ENCODE measurements around the gene PTGER4. TPM values are rescaled to one million over a fixed set of nuclear protein-coding genes. Genes with fewer than 3 reads are reported as not detected.
"Not testable (repeated sequence)": the region's sequence is repeated elsewhere in the genome, so short reads cannot be mapped to it uniquely, and the experiment has no call there.

PTGER4 gene
- total RNA-seq (100 to 1,000 TPM in 2 of 5 experiments, 10 to 100 TPM in 3; 39.6 to 422 (median 76.3) TPM), polyA plus RNA-seq (10 to 100 TPM; 38.5 to 56.0 TPM), total RNA-seq (795 reads per million, percentile 99 among the genes with 10 or more reads in this experiment)

GRCh38 chr5:40679913-40680681, at the start of gene PTGER4:
TSS of gene PTGER4 (plus strand) at chr5:40679915. CDS start at chr5:40680994, 1,079 bp downstream.
- Histone ChIP-seq H3K4me3 (ENCODE audit: low read length) (peak within 1 kb of the TSS; percentile 77), H3K27ac (ENCODE audit: low read depth, low read length) (peak within 1 kb of the TSS; percentile 99), H3K4me1 (ENCODE audit: control insufficient read depth in 2 of 2, insufficient read depth in 2 of 2, low read length in 2 of 2) (peaks cover 26 to 34% of the 10 kb centered on the region in 2 donors), H3K27me3 (ENCODE audit: control insufficient read depth in 2 of 2, insufficient read depth in 2 of 2, low read length in 2 of 2) (no peaks in the 10 kb centered on the region), H3K9me3 (ENCODE audit: control insufficient read depth in 2 of 3, low read length in 3 of 3) (no peaks in the 10 kb centered on the region), H3K36me3 (ENCODE audit: control insufficient read depth in 2 of 3, insufficient read depth in 3 of 3, low read length in 3 of 3) (peaks cover 0 to 23% (median 0%) of the 10 kb centered on the region in 3 experiments)
- peak within 1 kb of the TSS; percentile 93 to 100 (median 98) for H3K4me3 Mint-ChIP-seq
- H3K4me1 Mint-ChIP-seq, result peaks cover 38 to 63% (median 51%) of the 10 kb centered on the region in 7 donors
- DNase-seq (peak in 7 of 9 donors; percentile 32 to 62 (median 52)), ATAC-seq (peak; percentile 11)
- intact Hi-C loops (cut with micrococcal nuclease), result loop anchor here (1.0 to 10.0 kb wide), 25 partner anchors 8 to 1608 kb away; partner anchors contain the start of genes RIMOC1 (in 2 of the 2), RPL37 (in 2 of the 2), TTC33 (in 2 of the 2) and OXCT1 (in 1 of the 2)
- H3K27ac Mint-ChIP-seq, result peak within 1 kb of the TSS; percentile 87 to 98 (median 96)
- POLR2A ChIA-PET, result interaction anchor here (0.6 to 4.4 kb wide), 16 partner anchors 9 to 1224 kb away, joined by 3 to 79 read pairs (median 4); partner anchors contain the start of gene RIMOC1
- no peaks in the 10 kb centered on the region for H3K27me3 Mint-ChIP-seq
- CTCF ChIA-PET, result interaction anchor here (0.5 to 1.8 kb wide), 6 partner anchors 9 to 1478 kb away, joined by 3 to 5 read pairs (median 4); no protein-coding TSS in a partner anchor
- H3K36me3 Mint-ChIP-seq, result peaks cover 9 to 46% (median 15%) of the 10 kb centered on the region in 5 donors
- H3K9me3 Mint-ChIP-seq, result peaks cover 0 to 4% (median 0%) of the 10 kb centered on the region in 11 donors

GRCh38 chr5:40630126-40630525, 49.6 kb upstream of the PTGER4 start:
- peaks cover 0 to 39% (median 0%) of the 10 kb centered on the region in 5 donors for H3K36me3 Mint-ChIP-seq
- Histone ChIP-seq H3K36me3 (ENCODE audit: control insufficient read depth in 2 of 3, insufficient read depth in 3 of 3, low read length in 3 of 3) (no peaks in the 10 kb centered on the region), H3K27ac (ENCODE audit: low read depth, low read length) (no peak overlapping the region), H3K27me3 (ENCODE audit: control insufficient read depth in 2 of 2, insufficient read depth in 2 of 2, low read length in 2 of 2) (no peaks in the 10 kb centered on the region), H3K4me3 (ENCODE audit: low read length) (no peak overlapping the region), H3K9me3 (ENCODE audit: control insufficient read depth in 2 of 3, low read length in 3 of 3) (no peaks in the 10 kb centered on the region), H3K4me1 (ENCODE audit: control insufficient read depth in 2 of 2, insufficient read depth in 2 of 2, low read length in 2 of 2) (no peaks in the 10 kb centered on the region)
- DNase-seq, result no peak
- H3K4me3 Mint-ChIP-seq, result no peak overlapping the region
- ATAC-seq, result no peak
- H3K4me1 Mint-ChIP-seq, result peaks cover 13 to 34% (median 24%) of the 10 kb centered on the region in 7 donors
- ChIA-PET POLR2A (interaction anchor here (1.3 kb wide), 1 partner anchor 22 kb away, joined by 4 read pairs; no protein-coding TSS in a partner anchor), CTCF (no interaction called here)
- peaks cover 0 to 11% (median 0%) of the 10 kb centered on the region in 11 donors for H3K9me3 Mint-ChIP-seq
- no peaks in the 10 kb centered on the region for H3K27me3 Mint-ChIP-seq
- H3K27ac Mint-ChIP-seq, result peak overlapping the region in 1 of 9 donors; percentile 58
- intact Hi-C loops (cut with micrococcal nuclease), result no loop called here

- Mint-ChIP-seq H3K27ac (no peak overlapping the region), H3K27me3 (no peaks in the 10 kb centered on the region), H3K4me1 (peaks cover 9 to 28% (median 18%) of the 10 kb centered on the region in 7 donors), H3K36me3 (peaks cover 4 to 44% (median 7%) of the 10 kb centered on the region in 5 donors), H3K9me3 (peaks cover 0 to 15% (median 7%) of the 10 kb centered on the region in 11 donors), H3K4me3 (no peak overlapping the region)
- ChIA-PET CTCF (no interaction called here), POLR2A (interaction anchor here (1.3 kb wide), 1 partner anchor 21 kb away, joined by 4 read pairs; no protein-coding TSS in a partner anchor)
- Histone ChIP-seq H3K36me3 (ENCODE audit: control insufficient read depth in 2 of 3, insufficient read depth in 3 of 3, low read length in 3 of 3) (no peaks in the 10 kb centered on the region), H3K27ac (ENCODE audit: low read depth, low read length) (no peak overlapping the region), H3K4me3 (ENCODE audit: low read length) (no peak overlapping the region), H3K27me3 (ENCODE audit: control insufficient read depth in 2 of 2, insufficient read depth in 2 of 2, low read length in 2 of 2) (no peaks in the 10 kb centered on the region), H3K9me3 (ENCODE audit: control insufficient read depth in 2 of 3, low read length in 3 of 3) (no peaks in the 10 kb centered on the region), H3K4me1 (ENCODE audit: control insufficient read depth in 2 of 2, insufficient read depth in 2 of 2, low read length in 2 of 2) (no peaks in the 10 kb centered on the region)
- no peak for ATAC-seq
- DNase-seq, result no peak
- intact Hi-C loops (cut with micrococcal nuclease), result no loop called here
These were observed 48.5 kb upstream of the PTGER4 start for GRCh38 chr5:40631236-40631635.

GRCh38 chr5:40634154-40634553, 45.6 kb upstream of the PTGER4 start:
- H3K36me3 Mint-ChIP-seq, result peaks cover 14 to 60% (median 20%) of the 10 kb centered on the region in 5 donors
- Histone ChIP-seq H3K27ac (ENCODE audit: low read depth, low read length) (no peak overlapping the region), H3K27me3 (ENCODE audit: control insufficient read depth in 2 of 2, insufficient read depth in 2 of 2, low read length in 2 of 2) (no peaks in the 10 kb centered on the region), H3K4me3 (ENCODE audit: low read length) (no peak overlapping the region), H3K9me3 (ENCODE audit: control insufficient read depth in 2 of 3, low read length in 3 of 3) (no peaks in the 10 kb centered on the region), H3K4me1 (ENCODE audit: control insufficient read depth in 2 of 2, insufficient read depth in 2 of 2, low read length in 2 of 2) (no peaks in the 10 kb centered on the region), H3K36me3 (ENCODE audit: control insufficient read depth in 2 of 3, insufficient read depth in 3 of 3, low read length in 3 of 3) (no peaks in the 10 kb centered on the region)
- no peak overlapping the region for H3K27ac Mint-ChIP-seq
- H3K9me3 Mint-ChIP-seq, result peaks cover 8 to 38% (median 21%) of the 10 kb centered on the region in 11 donors
- intact Hi-C loops (cut with micrococcal nuclease), result no loop called here
- CTCF ChIA-PET, result no interaction called here
- ATAC-seq, result no peak
- POLR2A ChIA-PET, result interaction anchor here (1.4 kb wide), 1 partner anchor 18 kb away, joined by 3 read pairs; no protein-coding TSS in a partner anchor
- no peak for DNase-seq
- no peak overlapping the region for H3K4me3 Mint-ChIP-seq
- H3K27me3 Mint-ChIP-seq, result no peaks in the 10 kb centered on the region
- peaks cover 5 to 7% (median 6%) of the 10 kb centered on the region in 7 donors for H3K4me1 Mint-ChIP-seq

GRCh38 chr5:40634593-40634992, 45.1 kb upstream of the PTGER4 start:
- H3K36me3 ChIP-seq (ENCODE audit: control insufficient read depth in 2 of 3, insufficient read depth in 3 of 3, low read length in 3 of 3), result no peaks in the 10 kb centered on the region
- no peaks in the 10 kb centered on the region for H3K9me3 ChIP-seq (ENCODE audit: control insufficient read depth in 2 of 3, low read length in 3 of 3)
- POLR2A ChIA-PET, result interaction anchor here (1.4 kb wide), 1 partner anchor 17 kb away, joined by 3 read pairs; no protein-coding TSS in a partner anchor
- Mint-ChIP-seq H3K27me3 (no peaks in the 10 kb centered on the region), H3K4me3 (no peak overlapping the region), H3K27ac (no peak overlapping the region), H3K4me1 (peaks cover 5 to 7% (median 6%) of the 10 kb centered on the region in 7 donors), H3K9me3 (peaks cover 9 to 43% (median 21%) of the 10 kb centered on the region in 11 donors), H3K36me3 (peaks cover 14 to 62% (median 20%) of the 10 kb centered on the region in 5 donors)
- CTCF ChIA-PET, result no interaction called here
- H3K4me1 ChIP-seq (ENCODE audit: control insufficient read depth in 2 of 2, insufficient read depth in 2 of 2, low read length in 2 of 2), result no peaks in the 10 kb centered on the region
- ATAC-seq (no peak), DNase-seq (no peak)
- H3K4me3 ChIP-seq (ENCODE audit: low read length), result no peak overlapping the region
- H3K27ac ChIP-seq (ENCODE audit: low read depth, low read length), result no peak overlapping the region
- H3K27me3 ChIP-seq (ENCODE audit: control insufficient read depth in 2 of 2, insufficient read depth in 2 of 2, low read length in 2 of 2), result no peaks in the 10 kb centered on the region
- intact Hi-C loops (cut with micrococcal nuclease), result no loop called here

GRCh38 chr5:40639531-40639930, 40.2 kb upstream of the PTGER4 start:
- ATAC-seq; POLR2A ChIA-PET; H3K27me3 Mint-ChIP-seq; H3K9me3 ChIP-seq (ENCODE audit: control insufficient read depth in 2 of 3, low read length in 3 of 3); H3K36me3 ChIP-seq (ENCODE audit: control insufficient read depth in 2 of 3, insufficient read depth in 3 of 3, low read length in 3 of 3); intact Hi-C loops (cut with micrococcal nuclease); H3K4me3 Mint-ChIP-seq; DNase-seq; H3K4me3 ChIP-seq (ENCODE audit: low read length); H3K4me1 ChIP-seq (ENCODE audit: control insufficient read depth in 2 of 2, insufficient read depth in 2 of 2, low read length in 2 of 2); CTCF ChIA-PET; H3K27me3 ChIP-seq (ENCODE audit: control insufficient read depth in 2 of 2, insufficient read depth in 2 of 2, low read length in 2 of 2); H3K27ac ChIP-seq (ENCODE audit: low read depth, low read length): not testable (repeated sequence)
- Mint-ChIP-seq H3K27ac (peak overlapping the region in 1 of 9 donors; percentile 26), H3K9me3 (peaks cover 9 to 56% (median 21%) of the 10 kb centered on the region in 11 donors), H3K36me3 (peaks cover 17 to 77% (median 20%) of the 10 kb centered on the region in 5 donors), H3K4me1 (peaks cover 3 to 19% (median 11%) of the 10 kb centered on the region in 7 donors)
